GM18498 (cell line): ENCODE data around the gene SUSD3.

Experiments
- ATAC-seq: cut with Tn5 transposase; IDR thresholded peaks from one replicate; pipeline ENCODE4 v1.9.1; 2021; ENCODE audit warnings: mild to moderate bottlenecking, moderate library complexity; ENCODE audit not compliant: unreplicated experiment

The SUSD3 gene

GRCh38 chr9:93072383-93072795, 13.9 kb downstream of the SUSD3 start:
- ATAC-seq: no peak

- ATAC-seq: no peak
Observed at GRCh38 chr9:93076101-93076791, 17.7 kb downstream of the SUSD3 start.

- ATAC-seq: no peak
Observed at GRCh38 chr9:93076792-93077128, 18.3 kb downstream of the SUSD3 start.

DNA sequence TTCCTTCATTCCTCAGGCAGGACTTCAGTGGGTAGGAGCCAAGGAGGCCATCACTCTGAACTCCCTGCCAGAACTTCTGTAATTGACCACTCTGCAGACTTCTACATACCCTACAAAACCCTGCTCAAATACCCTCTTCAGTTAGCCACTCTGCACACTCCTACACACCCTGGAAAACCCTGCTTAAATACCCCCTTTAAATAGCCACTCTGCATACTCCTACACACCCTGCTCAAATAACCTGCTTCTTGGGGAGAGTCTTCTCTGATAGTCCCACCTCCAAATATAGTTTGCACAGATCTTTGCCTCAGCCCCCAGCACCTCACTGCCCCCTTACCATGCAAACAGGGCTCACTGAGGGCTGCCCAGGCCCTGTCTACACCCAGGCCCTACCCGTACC, 18.9 kb downstream of the SUSD3 start:
- no peak for ATAC-seq

DNA sequence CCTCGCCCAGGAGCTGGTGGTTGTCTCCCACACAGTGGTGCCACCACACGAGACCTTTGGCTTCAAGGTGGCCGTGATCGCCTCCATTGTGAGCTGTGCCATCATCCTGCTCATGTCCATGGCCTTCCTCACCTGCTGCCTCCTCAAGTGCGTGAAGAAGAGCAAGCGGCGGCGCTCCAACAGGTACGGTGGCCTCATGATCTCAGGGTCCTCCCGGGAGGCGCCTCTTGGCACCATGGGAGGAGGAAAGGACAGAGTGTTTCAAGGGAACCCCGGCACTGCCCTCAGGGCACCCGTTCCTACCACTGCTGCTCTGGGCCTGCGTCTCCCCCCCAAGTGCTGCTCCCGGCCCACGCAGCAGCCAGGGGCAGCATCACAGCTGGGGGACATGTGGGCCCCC, 19.3 kb downstream of the SUSD3 start:
- ATAC-seq: no peak

DNA sequence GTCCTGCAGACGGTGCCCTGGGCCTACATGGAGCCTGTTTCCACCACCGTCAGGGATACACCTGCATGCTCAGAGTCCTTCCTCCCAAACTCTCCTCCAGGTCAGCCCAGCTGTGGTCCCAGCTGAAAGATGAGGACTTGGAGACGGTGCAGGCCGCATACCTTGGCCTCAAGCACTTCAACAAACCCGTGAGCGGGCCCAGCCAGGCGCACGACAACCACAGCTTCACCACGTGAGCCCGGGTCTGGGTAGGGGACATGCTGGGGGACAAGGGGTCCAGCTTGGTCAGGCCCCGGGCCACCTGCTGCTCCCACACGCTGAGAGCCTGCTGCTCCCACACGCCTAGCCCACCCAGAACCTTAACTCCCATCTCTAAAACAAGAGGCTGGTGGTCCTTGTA, 20.9 kb downstream of the SUSD3 start:
- no peak for ATAC-seq

- ATAC-seq: no peak
Observed at GRCh38 chr9:93080406-93080805, 21.9 kb downstream of the SUSD3 start.

GRCh38 chr9:93081081-93081529, 22.6 kb downstream of the SUSD3 start:
- ATAC-seq: no peak

DNA sequence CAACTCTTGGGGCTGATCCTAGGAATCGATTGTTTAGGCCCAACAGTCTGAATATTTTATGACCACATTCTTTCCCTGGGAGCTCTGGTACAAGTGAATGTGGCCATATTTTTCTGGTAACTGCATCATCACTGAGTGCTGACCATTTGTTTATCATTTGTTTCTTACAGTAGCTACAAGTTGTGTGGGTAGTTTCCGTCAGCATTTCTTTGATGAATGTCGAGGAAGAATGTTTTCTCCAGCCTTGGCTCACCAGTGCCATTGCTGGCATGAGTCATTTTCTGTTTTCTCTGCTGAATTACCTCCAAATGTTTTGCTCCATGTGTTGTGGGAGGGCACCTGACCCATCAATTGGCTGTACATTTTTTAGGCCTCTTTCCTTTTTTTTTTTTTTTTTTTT, 23.4 kb downstream of the SUSD3 start:
- no peak for ATAC-seq

DNA sequence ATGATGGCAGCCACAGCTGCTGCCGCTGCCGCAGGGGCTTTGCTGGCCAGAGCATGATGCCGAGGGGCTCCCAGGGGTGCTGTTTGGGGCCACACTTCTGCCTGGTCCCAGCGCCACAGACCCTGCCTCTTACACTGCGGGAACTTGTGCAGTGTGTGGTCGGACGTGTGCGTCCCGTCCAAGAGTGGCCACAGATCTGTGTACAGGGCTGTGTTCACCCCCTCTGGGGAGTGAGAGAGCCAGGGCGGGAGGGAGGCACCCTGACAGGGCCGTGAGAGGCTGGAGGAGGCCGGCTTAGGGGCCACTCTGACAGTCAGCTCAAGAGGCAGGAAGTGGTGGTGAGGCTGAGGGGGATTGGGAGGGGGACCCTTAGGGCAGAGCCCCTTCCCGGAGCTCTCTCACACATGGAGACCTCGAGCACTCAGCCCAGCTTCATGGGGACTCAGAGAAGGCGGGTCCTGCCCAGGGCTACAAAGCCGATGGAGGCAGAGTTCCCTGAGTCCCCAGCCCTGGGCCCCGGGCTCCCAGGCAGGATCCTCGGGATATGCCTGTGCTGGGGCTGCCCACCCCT, 24.4 kb downstream of the SUSD3 start:
- ATAC-seq: no peak

- ATAC-seq: no peak
Observed at GRCh38 chr9:93083592-93084470, 25.3 kb downstream of the SUSD3 start.

- ATAC-seq: no peak
Observed at GRCh38 chr9:93084471-93084881, 26.0 kb downstream of the SUSD3 start.

DNA sequence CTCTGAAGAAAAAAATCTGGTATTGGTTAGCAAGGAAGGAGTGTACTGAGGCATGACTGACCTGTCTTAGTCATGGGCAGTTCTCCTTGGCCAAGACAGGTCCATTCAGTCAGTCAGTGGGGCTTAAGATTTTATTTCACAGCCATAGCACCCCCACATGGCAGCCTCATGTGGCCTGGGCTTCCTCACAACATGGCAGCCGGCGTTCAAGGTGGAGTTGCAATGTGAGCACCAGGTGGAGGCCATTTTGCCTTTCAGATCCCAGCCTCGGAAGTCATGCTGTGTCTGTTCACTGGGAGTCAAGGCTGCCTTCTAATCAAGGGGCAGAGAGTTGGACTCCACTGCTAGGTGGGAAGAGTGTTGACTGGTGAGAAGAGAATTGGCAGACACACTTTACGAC, 27.2 kb downstream of the SUSD3 start:
- ATAC-seq: no peak

- ATAC-seq: no peak
Observed at GRCh38 chr9:93086447-93087224, 28.1 kb downstream of the SUSD3 start.

DNA sequence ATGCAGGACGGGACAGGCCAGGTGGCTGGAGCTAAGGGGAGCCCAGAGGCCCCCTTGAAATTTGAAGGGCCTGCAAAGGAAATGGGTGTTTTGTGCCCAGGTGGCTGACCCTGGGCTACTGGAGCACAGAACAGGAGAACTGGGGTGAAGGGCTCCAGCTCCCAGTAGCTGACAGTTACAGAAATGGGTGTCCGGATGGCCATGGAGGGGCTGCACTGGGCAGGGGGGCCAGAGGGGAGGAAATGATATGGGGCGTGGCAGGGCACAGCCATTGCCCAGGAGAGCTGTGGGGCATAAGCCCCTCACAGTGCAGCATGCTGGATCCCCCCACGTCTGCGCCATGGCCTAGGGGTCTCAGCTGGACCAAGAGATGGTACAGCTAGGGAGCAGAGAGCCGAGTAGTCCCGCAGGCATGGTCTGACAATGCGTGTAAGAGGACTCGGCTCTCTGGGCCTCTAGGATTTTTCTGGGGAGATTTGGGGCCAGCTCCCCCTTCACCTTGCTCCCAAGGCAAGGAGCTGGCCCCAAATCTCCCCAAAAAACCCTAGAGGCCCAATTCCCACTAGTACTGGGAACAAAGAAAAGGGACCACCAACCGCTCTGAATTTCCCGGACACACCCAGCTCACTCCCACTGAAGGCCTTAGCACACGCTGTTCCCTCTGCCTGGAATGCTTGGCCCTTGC, 29.6 kb downstream of the SUSD3 start:
- no peak for ATAC-seq

GRCh38 chr9:93088656-93089015, 30.1 kb downstream of the SUSD3 start:
- no peak for ATAC-seq

GRCh38 chr9:93089024-93089423, 30.5 kb downstream of the SUSD3 start:
- no peak for ATAC-seq

DNA sequence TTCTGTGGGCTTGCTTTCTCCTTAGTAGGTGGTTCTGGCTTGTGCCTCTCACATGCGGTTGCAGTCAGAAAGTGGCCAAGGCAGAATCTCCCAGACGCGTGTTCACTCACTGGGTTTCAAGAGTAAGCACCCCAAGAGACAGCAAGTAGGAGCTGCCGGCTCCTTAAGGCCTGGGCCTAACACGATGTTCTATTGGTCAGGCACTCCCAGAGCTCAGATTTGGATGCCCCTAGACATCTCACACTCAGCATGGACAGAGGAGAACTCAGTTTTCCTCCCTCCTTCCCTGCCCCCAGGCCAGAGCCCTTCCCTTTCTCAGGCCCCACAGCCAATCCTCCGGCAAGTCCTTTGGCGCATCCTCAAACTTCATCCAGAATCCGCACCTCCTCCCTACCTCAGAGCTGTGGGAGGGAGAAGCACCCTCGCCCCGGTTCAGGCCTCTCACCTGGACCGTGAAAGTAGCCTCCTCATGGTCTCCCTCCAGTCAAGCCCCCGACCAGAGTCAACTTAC, 31.0 kb downstream of the SUSD3 start:
- ATAC-seq: no peak

DNA sequence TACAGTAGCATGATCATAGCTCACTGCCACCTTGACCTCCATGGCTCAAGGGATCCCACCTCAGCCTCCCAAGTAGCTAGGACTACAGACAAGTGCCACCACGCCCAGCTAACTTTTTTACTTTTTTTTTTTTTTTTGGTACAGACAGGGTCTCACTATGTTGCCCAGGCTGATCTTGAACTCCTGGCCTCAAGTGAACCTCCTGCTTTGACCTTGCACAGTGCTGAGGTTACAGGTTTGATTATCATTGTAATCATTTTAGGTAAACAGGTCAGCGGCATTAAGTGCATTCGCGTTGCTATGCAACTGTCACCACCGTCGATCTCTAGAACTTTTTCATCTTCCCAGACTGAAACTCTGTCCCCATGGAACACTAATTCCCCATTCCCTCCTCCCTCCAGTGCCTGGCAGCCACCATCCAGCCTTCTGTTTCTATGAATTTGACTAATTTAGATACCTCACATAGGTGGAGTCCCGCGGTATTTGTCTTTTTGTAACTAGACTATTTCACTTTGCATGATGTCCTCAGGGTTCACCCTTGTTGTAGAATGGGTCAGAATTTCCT, 31.7 kb downstream of the SUSD3 start:
- ATAC-seq: no peak

- no peak for ATAC-seq
Observed at GRCh38 chr9:93091056-93091452, 32.6 kb downstream of the SUSD3 start.
